BLaER1 treated with 17β-estradiol and CSF1 and Interleukin-3, amounts not matched to agents 10 nM and 100 nM (cell line): ENCODE results near the gene AMOTL2.
A peak's percentile ranks its signal among the peaks of the same experiment; 100 is the strongest.

Experiments
- H3K27ac ChIP-seq, 11 experiments: shearing (Covaris generic); formaldehyde crosslinking; 2 replicates each; pipeline ENCODE4 v1.8.1; 2022
- H3K27me3 ChIP-seq, 11 experiments: shearing (Covaris generic); formaldehyde crosslinking; 2 replicates each; pipeline ENCODE4 v1.8.1; 2022
- H3K36me3 ChIP-seq, 11 experiments: shearing (Covaris generic); formaldehyde crosslinking; 2 replicates each; pipeline ENCODE4 v1.8.1; 2022
- H3K4me1 ChIP-seq, 10 experiments: shearing (Covaris generic); formaldehyde crosslinking; 2 replicates each; pipeline ENCODE4 v1.8.1; 2022
- H3K4me2 ChIP-seq, 11 experiments: shearing (Covaris generic); formaldehyde crosslinking; 2 replicates each; pipeline ENCODE4 v1.8.1; 2022
- H3K4me3 ChIP-seq, 10 experiments: shearing (Covaris generic); formaldehyde crosslinking; 2 replicates each; pipeline ENCODE4 v1.8.1; 2022
- H3K9ac ChIP-seq, 11 experiments: shearing (Covaris generic); formaldehyde crosslinking; 2 replicates each; pipeline ENCODE4 v1.8.1; 2022
- H3K9me3 ChIP-seq, 11 experiments: shearing (Covaris generic); formaldehyde crosslinking; replicated peaks in 1 of 11; 2 replicates each; pipeline ENCODE4 v1.8.1; 2022
- H4K20me1 ChIP-seq, 11 experiments: shearing (Covaris generic); formaldehyde crosslinking; 2 replicates each; pipeline ENCODE4 v1.8.1; 2022
- Cebpa-rat ChIP-seq, 11 experiments: shearing (Covaris generic); IDR thresholded peaks; 2 replicates each; pipeline ENCODE4 v1.8.1; 2022

AMOTL2 gene

GRCh38 chr3:134313847-134314587 lies 60.2 kb downstream of the AMOTL2 start:
- Histone ChIP-seq H3K9ac (no peak overlapping the region), H3K4me1 (peaks cover 13 to 21% (median 17%) of the 10 kb centered on the region in 10 experiments), H4K20me1 (no peaks in the 10 kb centered on the region; a peak in 1 of 22 replicates), H3K9me3 (no peaks in the 10 kb centered on the region), H3K36me3 (no peaks in the 10 kb centered on the region), H3K27me3 (peaks cover 0 to 21% (median 12%) of the 10 kb centered on the region in 11 experiments; a peak in 18 of 22 replicates), H3K27ac (no peak overlapping the region), H3K4me2 (no peak overlapping the region), H3K4me3 (no peak overlapping the region)
- no peak for TF ChIP-seq Cebpa-rat (IDR thresholded peaks at IDR 0.05)

GRCh38 chr3:134312873-134313846 lies 61.1 kb downstream of the AMOTL2 start:
- Histone ChIP-seq H3K4me1 (peaks cover 13 to 22% (median 18%) of the 10 kb centered on the region in 10 experiments), H3K27me3 (peaks cover 0 to 21% (median 12%) of the 10 kb centered on the region in 11 experiments; a peak in 18 of 22 replicates), H4K20me1 (no peaks in the 10 kb centered on the region; a peak in 1 of 22 replicates), H3K36me3 (no peaks in the 10 kb centered on the region), H3K9ac (no peak overlapping the region), H3K9me3 (no peaks in the 10 kb centered on the region), H3K4me2 (no peak overlapping the region), H3K4me3 (no peak overlapping the region), H3K27ac (no peak overlapping the region)
- TF ChIP-seq Cebpa-rat (IDR thresholded peaks at IDR 0.05) = no peak

GRCh38 chr3:134312072-134312872 lies 62.0 kb downstream of the AMOTL2 start:
- 0 out of 22 replicates have a peak, but pooled peaks of 1 of the 11 experiments have one; percentile 11 for TF ChIP-seq Cebpa-rat (IDR thresholded peaks at IDR 0.05)
- Histone ChIP-seq H3K4me1 (peaks cover 13 to 22% (median 18%) of the 10 kb centered on the region in 10 experiments), H3K27me3 (peaks cover 0 to 21% (median 12%) of the 10 kb centered on the region in 11 experiments; a peak in 18 of 22 replicates), H4K20me1 (no peaks in the 10 kb centered on the region; a peak in 1 of 22 replicates), H3K4me3 (no peak overlapping the region), H3K9ac (no peak overlapping the region), H3K27ac (no peak overlapping the region), H3K9me3 (no peaks in the 10 kb centered on the region), H3K36me3 (no peaks in the 10 kb centered on the region), H3K4me2 (no peak overlapping the region)

GRCh38 chr3:134311693-134312071 lies 62.6 kb downstream of the AMOTL2 start:
- H3K27me3 ChIP-seq = peaks cover 0 to 21% (median 12%) of the 10 kb centered on the region in 11 experiments; a peak in 18 of 22 replicates
- H3K4me2 ChIP-seq = no peak overlapping the region
- no peaks in the 10 kb centered on the region for H3K36me3 ChIP-seq
- peaks cover 13 to 22% (median 18%) of the 10 kb centered on the region in 10 experiments for H3K4me1 ChIP-seq
- H3K9ac ChIP-seq = no peak overlapping the region
- H3K27ac ChIP-seq = no peak overlapping the region
- H3K9me3 ChIP-seq = no peaks in the 10 kb centered on the region
- H3K4me3 ChIP-seq = no peak overlapping the region
- H4K20me1 ChIP-seq = no peaks in the 10 kb centered on the region; a peak in 1 of 22 replicates
- TF ChIP-seq Cebpa-rat (IDR thresholded peaks at IDR 0.05) = no peak

GRCh38 chr3:134311265-134311664 lies 63.0 kb downstream of the AMOTL2 start:
- Histone ChIP-seq H3K9me3 (no peaks in the 10 kb centered on the region), H3K4me2 (no peak overlapping the region), H4K20me1 (no peaks in the 10 kb centered on the region; a peak in 1 of 22 replicates), H3K36me3 (no peaks in the 10 kb centered on the region), H3K27me3 (peaks cover 0 to 21% (median 12%) of the 10 kb centered on the region in 11 experiments; a peak in 18 of 22 replicates), H3K27ac (no peak overlapping the region), H3K9ac (no peak overlapping the region), H3K4me1 (peaks cover 13 to 22% (median 18%) of the 10 kb centered on the region in 10 experiments), H3K4me3 (no peak overlapping the region)
- no peak for TF ChIP-seq Cebpa-rat (IDR thresholded peaks at IDR 0.05)

- Histone ChIP-seq H3K9me3 (no peaks in the 10 kb centered on the region), H3K4me2 (peak overlapping the region; percentile 46 to 82 (median 68)), H3K27ac (peak overlapping the region in 3 of 11 experiments; percentile 2 to 56 (median 3); a peak in 4 of 22 replicates), H3K36me3 (no peaks in the 10 kb centered on the region), H3K9ac (no peak overlapping the region; a peak in 1 of 22 replicates), H4K20me1 (no peaks in the 10 kb centered on the region; a peak in 1 of 22 replicates), H3K4me3 (no peak overlapping the region), H3K27me3 (peaks cover 0 to 21% (median 12%) of the 10 kb centered on the region in 11 experiments; a peak in 18 of 22 replicates), H3K4me1 (peaks cover 13 to 22% (median 18%) of the 10 kb centered on the region in 10 experiments)
- peak in 1 of 11 experiments; percentile 12; a peak in 1 of 22 replicates for TF ChIP-seq Cebpa-rat (IDR thresholded peaks at IDR 0.05)
These were observed 64.1 kb downstream of the AMOTL2 start for GRCh38 chr3:134309987-134310700.

- no peaks in the 10 kb centered on the region for H3K36me3 ChIP-seq
- no peak for TF ChIP-seq Cebpa-rat (IDR thresholded peaks at IDR 0.05)
- no peaks in the 10 kb centered on the region; a peak in 1 of 22 replicates for H4K20me1 ChIP-seq
- no peak overlapping the region for H3K27ac ChIP-seq
- peak overlapping the region in 2 of 11 experiments; percentile 71 to 78; a peak in 3 of 22 replicates for H3K4me2 ChIP-seq
- H3K27me3 ChIP-seq = peaks cover 0 to 14% (median 10%) of the 10 kb centered on the region in 11 experiments; a peak in 17 of 22 replicates
- no peak overlapping the region for H3K9ac ChIP-seq
- H3K4me3 ChIP-seq = no peak overlapping the region
- H3K9me3 ChIP-seq = no peaks in the 10 kb centered on the region
- H3K4me1 ChIP-seq = peaks cover 13 to 22% (median 18%) of the 10 kb centered on the region in 10 experiments
These were observed 65.8 kb downstream of the AMOTL2 start for GRCh38 chr3:134308350-134308891.
